ENCODE measurements around the gene SIM1.

The SIM1 gene

DNA sequence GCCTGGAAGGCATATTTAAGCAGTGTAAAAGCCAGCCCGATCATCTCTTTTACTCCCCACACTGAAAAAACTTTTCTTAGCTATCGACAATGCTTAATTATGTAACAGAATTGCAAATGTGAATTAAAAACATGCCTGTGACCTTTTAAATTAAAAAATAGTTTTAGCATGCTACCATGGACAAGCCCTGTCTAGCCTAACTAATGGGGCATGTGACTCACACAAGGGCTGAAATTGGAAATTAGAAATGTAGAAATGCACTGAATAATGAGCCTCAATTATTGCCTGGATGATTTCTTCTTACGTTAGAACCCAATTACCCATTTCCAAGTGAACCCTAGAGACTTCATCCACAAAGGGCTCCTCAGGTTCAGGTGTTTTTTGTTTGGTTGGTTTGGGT is 82.7 kb downstream of the SIM1 start:
- Histone ChIP-seq H4K20me1 (ENCODE audit: low read depth, low read length) (no peaks in the 10 kb centered on the region), H3K4me3 (ENCODE audit: insufficient read depth, low read length, poor library complexity, severe bottlenecking) (no peak overlapping the region), H3K79me2 (ENCODE audit: insufficient read depth, low read length) (no peaks in the 10 kb centered on the region), H3K36me3 (ENCODE audit: low read length) (no peaks in the 10 kb centered on the region), H3F3A (ENCODE audit: insufficient read depth) (no peaks in the 10 kb centered on the region), H3K27ac (ENCODE audit: low read depth, low read length) (no peak overlapping the region), H3K4me2 (ENCODE audit: low read depth, low read length, poor library complexity, severe bottlenecking) (no peak overlapping the region), H2AFZ (ENCODE audit: low read depth, low read length, severe bottlenecking) (no peak overlapping the region), H3K27me3 (ENCODE audit: low read length) (no peaks in the 10 kb centered on the region), H3K9me3 (ENCODE audit: insufficient read depth, low read length) (no peaks in the 10 kb centered on the region), H3K9me2 (replicated peaks; ENCODE audit: insufficient read depth, low read length) (no peaks in the 10 kb centered on the region), H3K9ac (ENCODE audit: low read length) (no peak overlapping the region)
- TF ChIP-seq EZH2phosphoT487 (conservative IDR thresholded peaks at IDR 0.05; ENCODE audit: low read length): no peak
- TF ChIP-seq, protein P1, sequence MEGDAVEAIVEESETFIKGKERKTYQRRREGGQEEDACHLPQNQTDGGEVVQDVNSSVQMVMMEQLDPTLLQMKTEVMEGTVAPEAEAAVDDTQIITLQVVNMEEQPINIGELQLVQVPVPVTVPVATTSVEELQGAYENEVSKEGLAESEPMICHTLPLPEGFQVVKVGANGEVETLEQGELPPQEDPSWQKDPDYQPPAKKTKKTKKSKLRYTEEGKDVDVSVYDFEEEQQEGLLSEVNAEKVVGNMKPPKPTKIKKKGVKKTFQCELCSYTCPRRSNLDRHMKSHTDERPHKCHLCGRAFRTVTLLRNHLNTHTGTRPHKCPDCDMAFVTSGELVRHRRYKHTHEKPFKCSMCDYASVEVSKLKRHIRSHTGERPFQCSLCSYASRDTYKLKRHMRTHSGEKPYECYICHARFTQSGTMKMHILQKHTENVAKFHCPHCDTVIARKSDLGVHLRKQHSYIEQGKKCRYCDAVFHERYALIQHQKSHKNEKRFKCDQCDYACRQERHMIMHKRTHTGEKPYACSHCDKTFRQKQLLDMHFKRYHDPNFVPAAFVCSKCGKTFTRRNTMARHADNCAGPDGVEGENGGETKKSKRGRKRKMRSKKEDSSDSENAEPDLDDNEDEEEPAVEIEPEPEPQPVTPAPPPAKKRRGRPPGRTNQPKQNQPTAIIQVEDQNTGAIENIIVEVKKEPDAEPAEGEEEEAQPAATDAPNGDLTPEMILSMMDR (IDR thresholded peaks at IDR 0.05; ENCODE audit: insufficient read depth, low read length, poor library complexity, severe bottlenecking): no peak

DNA sequence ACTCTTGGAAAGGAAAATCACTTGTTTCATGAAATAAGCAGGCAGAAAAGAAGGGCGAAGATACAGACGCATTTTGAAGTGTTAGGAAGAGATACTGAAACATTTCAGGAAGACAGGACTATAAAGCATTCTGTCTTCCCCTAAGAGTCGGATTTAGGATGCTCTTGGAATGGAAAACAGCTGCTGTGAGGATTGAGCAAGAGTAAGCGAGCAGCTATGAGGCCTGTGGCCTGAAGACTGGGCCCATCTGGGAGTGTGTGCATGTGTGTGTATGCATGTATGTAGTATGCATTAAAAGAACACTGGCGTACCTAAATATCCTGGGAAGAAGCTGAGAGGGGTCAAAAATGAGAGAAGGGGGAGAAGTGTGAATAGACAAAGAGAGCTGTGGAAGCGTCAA is 83.6 kb downstream of the SIM1 start:
- no peak overlapping the region for H2AFZ ChIP-seq (ENCODE audit: low read depth, low read length, severe bottlenecking)
- no peaks in the 10 kb centered on the region for H3K36me3 ChIP-seq (ENCODE audit: low read length)
- no peaks in the 10 kb centered on the region for H3K9me3 ChIP-seq (ENCODE audit: insufficient read depth, low read length)
- no peak overlapping the region for H3K4me3 ChIP-seq (ENCODE audit: insufficient read depth, low read length, poor library complexity, severe bottlenecking)
- H3K79me2 ChIP-seq (ENCODE audit: insufficient read depth, low read length): no peaks in the 10 kb centered on the region
- no peak overlapping the region for H3K27ac ChIP-seq (ENCODE audit: low read depth, low read length)
- no peak overlapping the region for H3K4me2 ChIP-seq (ENCODE audit: low read depth, low read length, poor library complexity, severe bottlenecking)
- H3K9ac ChIP-seq (ENCODE audit: low read length): no peak overlapping the region
- H4K20me1 ChIP-seq (ENCODE audit: low read depth, low read length): no peaks in the 10 kb centered on the region
- H3K27me3 ChIP-seq (ENCODE audit: low read length): no peaks in the 10 kb centered on the region
- H3F3A ChIP-seq (ENCODE audit: insufficient read depth): no peaks in the 10 kb centered on the region
- no peaks in the 10 kb centered on the region for H3K9me2 ChIP-seq (replicated peaks; ENCODE audit: insufficient read depth, low read length)
- TF ChIP-seq, protein P1 (IDR thresholded peaks at IDR 0.05; ENCODE audit: insufficient read depth, low read length, poor library complexity, severe bottlenecking): no peak
- no peak for TF ChIP-seq EZH2phosphoT487 (conservative IDR thresholded peaks at IDR 0.05; ENCODE audit: low read length)

DNA sequence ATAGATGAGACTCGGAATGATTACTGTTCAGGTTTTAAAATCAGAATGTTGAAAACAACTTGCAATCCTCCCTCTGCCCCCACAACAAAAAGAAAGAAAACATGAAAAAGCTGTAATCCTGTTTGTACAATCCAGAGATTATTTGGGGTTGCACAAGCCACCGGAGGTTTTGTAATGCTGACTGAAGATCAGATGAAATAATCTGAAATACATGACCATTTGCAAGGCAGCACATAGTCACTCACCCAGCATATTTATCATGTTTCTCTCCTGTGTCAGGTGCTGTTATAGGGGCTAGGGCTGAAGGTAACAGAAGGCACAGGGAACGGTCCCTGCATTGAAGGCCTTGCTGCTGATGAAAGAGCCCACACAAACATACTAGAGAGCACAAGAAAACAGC is 85.3 kb downstream of the SIM1 start:
- Histone ChIP-seq H3K9me3 (ENCODE audit: insufficient read depth, low read length) (no peaks in the 10 kb centered on the region), H3K4me2 (ENCODE audit: low read depth, low read length, poor library complexity, severe bottlenecking) (no peak overlapping the region), H3K27ac (ENCODE audit: low read depth, low read length) (no peak overlapping the region), H4K20me1 (ENCODE audit: low read depth, low read length) (no peaks in the 10 kb centered on the region), H3K79me2 (ENCODE audit: insufficient read depth, low read length) (no peaks in the 10 kb centered on the region), H3K9ac (ENCODE audit: low read length) (no peak overlapping the region), H3F3A (ENCODE audit: insufficient read depth) (no peaks in the 10 kb centered on the region), H2AFZ (ENCODE audit: low read depth, low read length, severe bottlenecking) (no peak overlapping the region), H3K9me2 (replicated peaks; ENCODE audit: insufficient read depth, low read length) (no peaks in the 10 kb centered on the region), H3K36me3 (ENCODE audit: low read length) (no peaks in the 10 kb centered on the region), H3K4me3 (ENCODE audit: insufficient read depth, low read length, poor library complexity, severe bottlenecking) (no peak overlapping the region), H3K27me3 (ENCODE audit: low read length) (no peaks in the 10 kb centered on the region)
- no peak for TF ChIP-seq EZH2phosphoT487 (conservative IDR thresholded peaks at IDR 0.05; ENCODE audit: low read length)
- TF ChIP-seq, protein P1 (IDR thresholded peaks at IDR 0.05; ENCODE audit: insufficient read depth, low read length, poor library complexity, severe bottlenecking): no peak

Measured in SU-DHL-6 (cell line).